Frontal cortex (tissue), 4 donors: ENCODE data around the gene INKA1. TPM values are rescaled to one million over a fixed set of nuclear protein-coding genes. Genes with fewer than 3 reads are reported as not detected.
"Not testable (repeated sequence)": the region's sequence is repeated elsewhere in the genome, so short reads cannot be mapped to it uniquely, and the experiment has no call there.

Experiments used
- DNase-seq, 2 donors: peaks; one replicate each; pipeline ENCODE4 v3.0.0; 2012; ENCODE audit warnings: low spot score in 2 of 2
- FAIRE-seq: peaks from 2 replicates; lab custom pipeline; 2012; peaks lifted over from hg19 to GRCh38; lab: Jason Lieb, UNC
- total RNA-seq: library from RNA; depleted of rRNA; stranded (reverse); fragments of >200 nt; gene quantifications from one replicate; pipeline ENCODE4 v1.2.3, GENCODE V29; 2014
- donor health status: control.
- donor health status: control.
- donor health status: control.

Gene INKA1
- total RNA-seq: 14.3 TPM

DNA sequence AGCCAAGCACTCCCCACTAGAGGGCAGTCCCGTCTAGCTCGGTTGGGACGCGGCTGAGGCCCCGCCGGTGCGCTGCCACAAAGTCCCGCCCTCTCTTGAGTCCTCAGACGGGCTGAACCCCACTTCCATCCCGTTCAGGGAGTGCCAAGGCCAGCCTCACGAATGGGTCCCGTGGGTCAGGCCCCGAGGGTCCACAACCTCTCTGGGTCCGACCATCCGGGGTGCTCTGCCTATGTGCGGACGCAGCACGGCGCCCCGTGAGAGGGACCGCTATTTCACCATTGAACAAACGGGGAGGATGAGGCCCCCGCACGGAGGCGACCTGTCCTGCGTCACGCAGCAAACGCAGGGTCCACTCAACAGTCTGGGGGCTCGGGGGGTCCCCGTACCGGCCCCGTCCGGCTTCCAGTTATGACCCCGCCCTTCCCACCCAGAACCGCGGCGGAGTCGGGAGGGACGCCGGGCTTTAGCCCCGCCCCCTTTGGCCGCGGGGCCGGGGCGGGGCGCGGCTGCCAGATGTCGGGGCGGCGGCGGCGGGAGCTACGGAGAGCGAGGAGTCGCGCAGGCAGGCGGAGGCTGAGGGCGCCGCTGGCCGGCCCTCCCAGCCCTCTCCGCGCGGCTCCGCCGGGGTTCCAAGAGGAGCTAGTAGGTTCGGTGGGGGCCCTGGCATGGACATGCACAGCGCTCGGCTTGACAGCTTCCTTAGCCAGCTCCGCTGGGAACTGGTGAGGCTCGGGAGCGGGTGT is at the start of gene INKA1:
TSS of gene INKA1 (plus strand) at position 543 of the 746 bp plus-strand sequence. CDS start at position 675, 132 bp downstream.
- DNase-seq (peak; percentile 84 to 91), FAIRE-seq (no peak)

DNA sequence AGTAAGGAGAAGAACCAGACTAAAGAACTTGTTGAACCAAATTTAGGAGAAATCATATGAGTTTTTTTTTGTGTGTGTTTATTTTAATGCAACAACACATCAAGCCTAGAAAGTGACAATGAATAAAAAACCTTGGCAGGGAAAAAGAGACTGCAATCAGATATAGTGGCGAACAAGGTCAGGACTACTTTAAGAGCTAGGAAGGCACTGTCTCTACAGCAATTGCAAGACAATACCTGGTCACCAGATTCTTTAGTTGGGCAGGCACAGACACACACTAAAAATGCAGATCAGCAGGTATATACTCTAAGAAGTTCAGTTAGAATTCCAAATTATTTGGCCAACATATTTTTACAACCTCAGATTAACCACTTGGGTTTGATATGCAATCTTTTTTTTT is 48.5 kb upstream of the INKA1 start:
- no peak for FAIRE-seq
- DNase-seq: no peak

DNA sequence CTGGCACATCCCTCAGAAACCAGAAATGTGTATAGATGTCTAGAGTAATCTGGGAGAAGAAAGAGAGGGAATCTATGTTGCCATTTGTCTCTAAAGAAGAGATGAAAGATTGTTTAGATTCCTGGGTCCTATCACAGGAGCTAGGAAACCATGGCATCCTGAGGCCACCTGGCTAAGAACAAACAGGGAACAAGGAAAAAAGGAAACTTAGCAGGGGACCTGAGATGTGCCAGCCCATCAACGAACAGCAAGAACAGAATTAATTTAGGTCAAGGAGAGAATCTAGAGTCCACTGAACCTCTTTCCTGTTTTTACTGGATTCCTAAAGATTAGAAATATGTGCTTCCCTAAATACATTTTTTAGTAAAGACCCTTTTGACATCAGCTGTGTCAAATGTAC is 47.0 kb upstream of the INKA1 start:
- FAIRE-seq (no peak), DNase-seq (no peak)

DNA sequence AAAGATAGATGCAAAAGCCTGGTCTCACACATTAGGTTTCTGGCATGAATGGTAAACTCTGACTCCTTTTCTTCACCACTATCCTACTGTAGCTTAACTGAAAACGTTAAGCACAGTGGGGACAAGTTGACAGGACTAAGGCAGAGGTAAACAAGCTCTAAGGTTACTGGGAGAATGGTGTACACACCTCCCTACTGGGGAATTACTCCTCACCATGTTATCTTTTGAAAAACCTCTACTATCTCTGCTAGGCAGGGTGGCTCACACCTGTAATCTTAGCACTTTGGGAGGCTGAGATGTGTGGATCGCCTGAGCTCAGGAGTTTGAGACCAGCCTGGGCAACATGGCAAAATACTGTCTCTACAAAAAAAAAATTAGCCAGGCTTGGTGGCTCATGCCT is 45.9 kb upstream of the INKA1 start:
- no peak for FAIRE-seq

DNA sequence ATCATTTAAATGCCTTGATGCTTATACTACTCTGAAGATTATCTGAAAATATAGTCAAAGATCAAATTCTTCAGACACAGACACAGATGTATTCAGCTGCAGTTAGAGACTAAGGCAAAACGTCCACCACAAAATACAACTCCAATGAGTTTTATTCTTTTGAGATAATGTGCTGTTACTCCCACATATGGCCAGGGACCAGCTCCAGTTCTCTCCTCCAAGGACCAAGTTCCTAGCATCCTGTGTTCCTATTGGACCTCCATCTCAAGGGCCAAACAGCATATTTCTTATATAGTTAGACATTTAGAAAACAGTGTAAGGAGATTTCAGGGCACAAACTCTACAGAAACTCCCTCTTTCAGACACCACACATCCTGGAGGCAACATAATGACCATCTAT is 43.8 kb upstream of the INKA1 start:
- DNase-seq: no peak
- FAIRE-seq: no peak

More for the DNA sequence above, 45.9 kb upstream of the INKA1 start:
- no peak for DNase-seq

DNA sequence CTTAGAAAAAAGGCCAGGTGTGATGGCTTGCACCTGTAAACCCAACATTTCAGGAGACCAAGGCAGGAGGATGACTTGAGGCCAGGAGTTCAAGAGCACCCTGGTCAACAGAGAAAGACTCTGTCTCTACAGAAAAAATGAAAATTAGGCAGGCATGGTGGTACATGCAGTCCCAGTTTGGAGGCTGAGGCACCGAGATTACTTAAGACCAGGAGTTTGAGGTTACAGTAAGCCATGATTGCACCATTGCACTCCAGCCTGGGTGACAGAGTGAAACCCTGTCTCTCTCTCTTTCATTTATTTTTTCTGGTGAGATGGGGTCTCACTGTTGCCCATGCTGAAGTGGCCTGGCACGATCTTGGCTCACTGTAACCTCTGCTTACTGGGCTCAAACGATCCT is 41.4 kb upstream of the INKA1 start:
- DNase-seq: no peak
- FAIRE-seq: no peak

DNA sequence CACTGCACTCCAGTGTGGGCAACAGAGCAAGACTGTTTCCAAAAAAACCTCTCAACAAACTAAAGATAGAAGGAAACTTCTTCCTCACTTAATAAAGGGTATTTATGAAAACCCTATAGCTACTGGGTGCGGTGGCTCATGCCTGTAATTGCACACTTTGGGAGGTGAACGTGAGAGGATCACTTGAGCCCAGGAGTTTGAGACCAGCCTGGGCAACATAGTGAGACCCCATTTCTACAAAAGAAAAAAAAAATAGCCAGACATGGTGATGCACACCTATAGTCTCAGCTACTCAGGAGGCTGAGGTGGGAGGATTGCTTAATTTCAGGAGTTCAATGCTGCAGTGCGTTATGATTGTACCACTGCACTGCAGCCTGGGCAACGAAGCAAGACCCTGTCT is 39.1 kb upstream of the INKA1 start:
- FAIRE-seq (no peak), DNase-seq (no peak)

DNA sequence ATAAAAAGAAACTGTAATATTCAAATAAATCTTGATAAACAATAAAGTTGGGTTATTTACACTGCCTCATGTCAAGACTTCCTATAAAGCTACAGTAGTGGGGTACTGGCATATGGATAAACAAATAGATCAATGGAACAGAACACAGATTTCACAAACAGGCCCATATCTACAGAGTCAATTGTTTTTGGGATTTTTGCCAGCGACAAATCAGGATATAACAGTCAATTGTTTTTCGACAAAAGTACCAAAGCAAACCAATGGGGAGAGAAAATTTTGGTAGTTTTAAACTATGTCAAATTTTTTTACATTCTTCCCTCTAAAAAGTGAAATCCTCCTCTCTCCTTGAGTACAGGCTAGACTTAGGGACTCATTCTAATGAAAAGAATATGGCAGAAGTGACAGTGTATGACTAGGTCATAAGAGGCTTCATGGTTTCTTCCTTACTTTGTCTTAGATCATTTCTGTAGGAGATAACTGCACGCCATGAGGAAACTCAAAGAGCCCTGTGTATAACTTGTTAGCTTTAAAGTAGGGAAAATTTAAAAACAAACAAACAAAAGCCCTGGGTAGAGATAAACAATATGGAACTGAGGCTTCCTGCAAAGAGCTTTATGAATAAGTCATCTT is 33.7 kb upstream of the INKA1 start:
- DNase-seq: no peak
- no peak for FAIRE-seq

DNA sequence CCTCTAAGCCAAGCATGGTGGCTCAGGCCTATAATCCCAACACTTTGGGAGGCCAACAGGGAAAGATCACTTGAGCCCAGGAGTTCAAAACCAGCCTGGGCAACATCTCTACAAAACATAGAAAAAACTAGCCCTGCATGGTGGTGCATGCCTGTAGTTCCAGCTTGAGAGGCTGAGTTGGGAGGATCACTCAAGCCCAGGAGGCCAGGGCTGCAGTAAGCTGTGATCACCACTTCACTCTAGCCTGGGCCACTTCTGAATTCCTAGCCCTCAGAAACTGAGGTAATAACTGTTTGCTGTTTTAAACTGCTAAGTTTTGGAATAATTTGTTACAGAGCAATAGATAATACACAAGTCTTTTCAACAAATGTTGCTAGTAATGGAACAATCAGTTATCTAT is 33.1 kb upstream of the INKA1 start:
- no peak for DNase-seq
- no peak for FAIRE-seq

DNA sequence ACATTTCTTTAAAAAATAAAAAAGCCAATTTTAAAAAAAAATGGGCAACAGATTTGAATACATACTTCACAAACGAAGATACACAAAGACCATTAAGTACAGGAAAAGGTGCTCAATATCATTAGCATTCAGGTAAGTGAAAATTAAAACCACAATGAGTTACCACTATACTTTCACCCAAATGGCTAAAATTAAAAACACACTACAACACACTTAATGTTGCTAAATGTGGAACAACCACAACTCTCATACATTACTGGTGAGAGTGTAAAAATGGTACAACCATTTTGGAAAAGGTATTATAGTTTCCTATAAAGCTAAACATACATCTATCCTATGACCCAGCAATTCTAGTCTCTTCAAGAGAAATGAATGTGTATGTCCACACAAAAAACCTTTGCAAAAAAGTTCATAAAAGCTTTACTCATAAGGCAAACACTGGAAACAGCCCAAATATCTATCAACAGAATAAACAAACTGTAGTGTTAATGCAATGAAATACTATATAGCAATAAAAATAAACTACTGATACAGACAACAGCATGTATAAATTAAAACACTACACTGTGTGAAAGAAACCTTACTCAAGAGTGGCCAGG is 31.6 kb upstream of the INKA1 start:
- no peak for FAIRE-seq
- DNase-seq: no peak

DNA sequence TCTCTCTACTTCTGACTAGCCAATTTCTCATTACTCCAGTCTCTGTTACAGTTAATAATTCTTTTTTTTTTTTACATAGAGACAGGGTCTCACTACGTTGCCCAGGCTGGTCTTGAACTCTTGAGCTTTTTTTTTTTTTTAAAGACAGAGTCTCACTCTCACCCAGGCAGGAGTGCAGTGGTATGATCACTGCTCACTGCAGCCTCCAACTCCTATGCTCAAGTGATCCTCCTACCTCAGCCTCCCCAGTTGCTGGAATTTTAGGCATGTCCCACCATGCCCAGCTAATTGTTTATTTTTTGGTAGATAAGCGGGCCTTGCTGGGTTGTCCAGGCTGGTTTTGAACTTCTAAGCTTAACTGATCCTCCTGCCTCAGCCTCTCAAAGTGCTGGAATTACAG is 30.4 kb upstream of the INKA1 start:
- DNase-seq (no peak), FAIRE-seq (no peak)

DNA sequence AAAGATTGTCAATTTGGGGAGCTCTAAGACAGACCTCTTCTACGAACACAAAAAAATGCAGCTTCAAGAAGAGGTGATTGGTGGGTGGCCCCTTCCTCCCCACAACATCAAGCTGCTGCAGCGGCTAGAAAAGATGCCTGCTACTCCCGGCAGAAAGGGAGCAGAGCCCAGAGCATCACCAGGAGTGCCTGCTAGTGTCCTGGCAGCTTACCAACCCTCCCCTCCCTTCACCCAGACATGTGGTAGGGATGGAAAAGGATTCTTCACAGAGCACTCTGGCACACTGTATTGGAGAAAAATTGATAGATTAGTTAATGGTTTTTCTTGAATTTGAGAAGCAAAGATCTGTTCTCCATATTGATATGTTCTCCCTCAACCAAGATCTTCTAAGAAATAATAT is 27.5 kb upstream of the INKA1 start:
- DNase-seq (peak in 1 of 2 donors; percentile 10), FAIRE-seq (no peak)

DNA sequence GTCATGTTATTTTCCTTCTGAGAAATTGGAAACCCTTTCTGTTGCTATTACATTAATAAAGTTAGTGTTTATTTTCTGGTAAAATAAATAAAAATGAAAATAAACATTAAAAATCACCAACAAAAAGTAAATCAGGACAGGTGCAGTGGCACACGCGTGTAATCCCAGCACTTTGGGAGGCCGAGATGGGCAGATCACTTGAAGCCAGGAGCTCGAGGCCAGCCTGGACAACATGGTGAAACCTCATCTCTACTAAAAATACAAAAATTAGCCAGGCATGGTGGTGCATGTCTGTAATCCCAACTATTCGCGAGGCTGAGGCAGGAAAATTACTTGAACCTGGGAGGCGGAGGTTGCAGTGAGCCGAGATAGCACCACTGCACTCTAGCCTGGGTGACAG is 27.0 kb upstream of the INKA1 start:
- DNase-seq, FAIRE-seq: not testable (repeated sequence)

DNA sequence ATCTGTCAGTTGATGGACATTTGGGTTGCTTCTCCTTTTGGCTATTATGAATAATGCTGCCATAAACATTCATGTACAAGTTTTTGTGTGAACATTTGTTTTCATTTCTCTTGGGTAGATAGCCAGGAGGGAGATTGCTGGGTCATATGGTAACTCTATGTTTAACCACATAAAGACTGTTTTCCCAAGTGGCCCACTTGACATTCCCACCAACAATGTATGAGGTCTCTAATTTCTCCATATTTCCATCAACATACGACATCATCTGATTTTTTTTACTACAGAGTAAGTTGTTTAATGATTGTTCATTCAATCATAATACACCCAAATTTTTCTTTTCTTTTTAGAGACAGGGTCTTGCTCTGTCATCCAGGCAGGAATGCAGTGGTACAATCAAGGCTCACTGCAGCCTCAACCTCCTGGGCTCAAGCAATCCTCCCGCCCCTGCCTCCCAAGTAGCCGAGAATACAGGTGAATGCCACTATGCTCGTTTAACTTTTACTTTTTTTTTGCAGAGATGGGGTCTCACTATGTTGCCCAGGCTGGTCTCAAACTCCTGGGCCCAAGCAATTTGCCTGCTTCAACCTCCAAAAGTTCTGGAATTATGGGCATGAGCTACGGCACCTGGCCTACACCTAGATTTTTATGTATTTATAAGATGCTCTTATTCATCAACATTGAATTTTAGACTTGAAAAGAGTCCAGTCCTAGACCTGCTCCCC is 23.5 kb upstream of the INKA1 start:
- DNase-seq: no peak
- no peak for FAIRE-seq

DNA sequence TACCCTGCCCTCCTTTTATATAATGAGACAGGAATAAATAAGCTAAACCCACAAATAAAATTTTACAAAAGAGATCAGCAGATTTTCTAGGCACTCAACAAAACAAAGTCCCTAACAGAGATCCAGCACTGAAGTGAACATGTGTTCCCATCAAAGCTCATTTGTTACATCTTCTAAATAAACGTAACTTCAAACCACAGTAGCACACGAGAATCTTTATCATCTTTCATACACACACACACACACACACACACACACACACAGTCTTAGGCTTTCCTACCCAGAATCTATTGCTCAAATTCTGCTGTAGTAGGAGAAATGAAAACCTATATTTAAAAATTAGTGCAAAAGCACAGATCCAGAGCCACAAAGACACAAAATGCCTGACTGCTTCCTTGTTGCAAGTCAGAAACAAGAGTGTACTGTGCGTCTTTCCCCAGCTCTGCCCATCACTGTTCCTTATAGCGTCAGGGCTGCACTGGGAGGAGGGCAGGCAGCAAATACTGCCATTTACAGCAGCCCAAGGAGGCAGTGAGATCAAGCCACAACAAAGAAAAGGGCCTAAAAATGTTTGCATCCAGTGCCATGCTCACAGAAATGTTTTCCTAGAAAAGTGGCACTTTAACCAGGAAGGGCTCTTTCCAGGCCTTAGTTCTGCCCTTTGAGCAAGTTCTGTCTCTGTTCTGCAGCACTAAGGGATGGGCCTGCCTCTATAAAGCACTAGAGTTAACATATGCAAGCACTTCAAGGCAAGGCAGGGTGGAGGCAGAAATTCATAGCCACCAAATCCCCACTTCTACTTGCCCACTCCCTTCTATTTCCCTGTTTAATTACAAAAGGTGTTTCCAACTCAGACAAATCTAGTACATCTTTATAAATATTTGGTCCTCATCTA is 22.7 kb upstream of the INKA1 start:
- FAIRE-seq (no peak), DNase-seq (no peak)

DNA sequence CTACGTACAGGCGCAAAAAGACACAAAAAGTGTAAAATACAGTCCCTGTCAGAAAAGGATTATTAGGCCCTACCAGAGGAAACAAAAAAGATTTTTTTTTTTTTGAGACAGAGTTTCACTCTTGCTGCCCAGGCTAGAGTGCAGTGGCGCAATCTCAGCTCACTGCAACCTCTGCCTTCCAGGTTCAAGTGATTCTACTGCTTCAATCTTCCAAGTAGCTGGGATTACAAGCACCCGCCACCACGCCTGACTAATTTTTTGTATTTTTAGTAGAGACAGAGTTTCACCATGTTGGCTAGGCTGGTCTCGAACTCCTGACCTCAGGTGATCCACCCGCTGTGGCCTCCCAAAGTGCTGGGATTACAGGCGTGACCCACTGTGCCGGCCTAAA is 22.1 kb upstream of the INKA1 start:
- DNase-seq, FAIRE-seq: not testable (repeated sequence)

DNA sequence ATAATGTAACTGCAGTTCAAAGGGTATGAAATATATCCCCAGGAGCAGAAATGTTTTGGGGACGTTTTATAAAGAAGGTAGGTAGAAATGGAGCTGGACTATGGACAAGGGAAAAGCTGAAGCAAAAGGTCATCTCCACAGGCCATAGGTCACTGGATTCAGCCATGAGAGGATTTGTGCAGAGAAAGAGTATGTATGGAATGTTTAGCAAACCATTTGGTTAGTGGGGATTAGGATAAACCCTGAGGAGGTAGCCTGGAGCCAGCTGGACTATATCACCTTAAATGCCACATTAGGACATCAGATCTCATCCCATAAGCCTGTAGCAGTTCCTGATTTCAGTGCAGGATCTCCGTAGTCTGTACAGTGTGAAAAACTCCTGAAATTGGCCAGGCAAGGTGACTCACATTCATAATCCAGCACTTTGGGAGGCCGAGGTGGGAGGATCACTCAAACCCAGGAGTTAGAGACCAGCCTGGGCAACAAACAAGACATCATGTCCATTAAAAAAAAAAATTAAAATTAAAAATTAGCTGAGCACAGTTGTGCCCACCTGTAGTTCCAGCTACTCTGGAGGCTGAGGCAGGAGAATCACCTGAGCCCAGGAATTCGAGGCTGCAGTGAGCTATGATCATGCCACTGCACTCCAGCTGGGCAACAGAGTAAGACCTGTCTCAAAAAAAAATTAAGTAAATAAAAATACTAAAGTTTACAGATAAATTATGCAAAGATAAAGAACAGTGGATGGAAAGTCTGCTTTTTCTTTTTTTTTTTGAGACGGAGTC is 21.5 kb upstream of the INKA1 start:
- DNase-seq: no peak
- FAIRE-seq: no peak

DNA sequence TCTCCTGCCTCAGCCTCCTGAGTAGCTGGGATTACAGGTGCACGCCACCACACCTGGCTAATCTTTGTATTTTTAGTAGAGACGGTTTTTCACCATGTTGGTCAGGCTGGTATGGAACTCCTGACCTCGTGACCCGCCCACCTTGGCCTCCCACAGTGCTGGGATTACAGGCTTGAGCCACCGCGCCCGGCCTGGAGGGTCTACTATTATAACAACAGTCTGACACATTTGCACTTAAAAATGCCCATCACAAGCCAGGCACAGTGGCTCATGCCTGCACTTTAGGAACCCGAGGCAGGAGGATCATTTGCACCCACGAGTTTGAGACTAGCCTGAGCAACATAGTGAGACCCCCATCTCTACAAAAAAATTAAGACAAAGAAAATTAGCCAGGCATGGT is 20.8 kb upstream of the INKA1 start:
- not testable (repeated sequence) for DNase-seq, FAIRE-seq
